K562 (cell line): ENCODE measurements around the gene MCC. TPM values are rescaled to one million over a fixed set of nuclear protein-coding genes. Genes with fewer than 3 reads are reported as not detected.

Experiments
- ATF1 ChIP-seq, 2 experiments: fragments of 450-650 bp in 1 of 2; IDR thresholded peaks; 2 replicates each; pipeline ENCODE4 v1.6.1; 2016; ENCODE audit warnings: missing compliant biosample characterization in 1 of 2, missing genetic modification characterization in 1 of 2
- CEBPG ChIP-seq, 3 experiments: fragments of 200-800 bp in 1 of 3; sonication (Bioruptor generic) in 1 of 3; sonication (generic) in 1 of 3; formaldehyde crosslinking in 1 of 3; IDR thresholded peaks in 2 of 3; conservative IDR thresholded peaks in 1 of 3; 2 replicates each; pipeline versions ENCODE4 v1.6.1 to v1.8.0; 2016 to 2022; ENCODE audit warnings: missing compliant biosample characterization in 2 of 3, missing genetic modification characterization in 2 of 3, mild to moderate bottlenecking in 1 of 3, missing genetic modification reagents in 1 of 3
- NFIC ChIP-seq: fragments of 450-650 bp; IDR thresholded peaks from 2 replicates; pipeline ENCODE4 v1.6.1; 2017; ENCODE audit warnings: mild to moderate bottlenecking, inconsistent platforms
- polyA plus RNA-seq, 8 experiments: library from polyadenylated mRNA; depleted of rRNA in 4 of 8; stranded (reverse) in 5 of 8; unstranded in 3 of 8; fragments of >200 nt; fragmentation: Nextera tagmentation in 2 of 8; fragmentation: Illumina TruSeq in 1 of 8; extraction: Ambion mirVana in 2 of 8; extraction: Trizol in 1 of 8; gene quantifications; 2 replicates each; pipeline versions ENCODE4 v1.2.1 to v1.2.3, GENCODE V29; 2011 to 2014; ENCODE audit warnings: inconsistent platforms in 1 of 8, missing spikeins in 1 of 8
- total RNA-seq, 7 experiments: library from RNA; depleted of rRNA in 6 of 7; stranded (reverse); fragments of >200 nt in 6 of 7; fragmentation: Illumina TruSeq in 2 of 7; extraction: Trizol in 2 of 7; gene quantifications; 2 replicates each; pipeline versions ENCODE4 v1.2.1 to v1.2.3, GENCODE V29; 2011 to 2021; ENCODE audit warnings: low replicate concordance in 1 of 7
- TF ChIP-seq, protein P1 (sequence below), 2 experiments: fragments of 450-650 bp; conservative IDR thresholded peaks; 2 replicates each; pipeline ENCODE4 v1.6.1; 2017; ENCODE audit warnings: mild to moderate bottlenecking in 2 of 2, moderate library complexity in 2 of 2
- TF ChIP-seq, protein P2 (sequence below), 2 experiments: fragments of 450-650 bp in 1 of 2; sonication (generic) in 1 of 2; formaldehyde crosslinking in 1 of 2; IDR thresholded peaks in 1 of 2; conservative IDR thresholded peaks in 1 of 2; 2 replicates each; pipeline versions ENCODE4 v1.6.1 to v1.8.1; 2016 to 2023; ENCODE audit warnings: mild to moderate bottlenecking in 2 of 2, moderate library complexity in 2 of 2, inconsistent platforms in 1 of 2, missing genetic modification reagents in 1 of 2
- TF ChIP-seq, protein P3 (sequence below), 3 experiments: IDR thresholded peaks in 2 of 3; conservative IDR thresholded peaks in 1 of 3; 2 replicates each; pipeline ENCODE4 v1.5.1; 2011 to 2012; ENCODE audit warnings: low read length in 3 of 3, mild to moderate bottlenecking in 3 of 3, control low read depth in 2 of 3, improper control_type of control experiment in 1 of 3, inconsistent platforms in 1 of 3, low read depth in 1 of 3, mixed read lengths in 1 of 3, moderate library complexity in 1 of 3; ENCODE audit not compliant: insufficient read depth in 2 of 3

Gene MCC
- total and polyA plus RNA-seq, 9 of the 15 experiments (the other 6 are each of a cell fraction or from before 2014, with no cell fraction given), result 0.04 to 0.24 (median 0.06) TPM; not detected in 1

DNA sequence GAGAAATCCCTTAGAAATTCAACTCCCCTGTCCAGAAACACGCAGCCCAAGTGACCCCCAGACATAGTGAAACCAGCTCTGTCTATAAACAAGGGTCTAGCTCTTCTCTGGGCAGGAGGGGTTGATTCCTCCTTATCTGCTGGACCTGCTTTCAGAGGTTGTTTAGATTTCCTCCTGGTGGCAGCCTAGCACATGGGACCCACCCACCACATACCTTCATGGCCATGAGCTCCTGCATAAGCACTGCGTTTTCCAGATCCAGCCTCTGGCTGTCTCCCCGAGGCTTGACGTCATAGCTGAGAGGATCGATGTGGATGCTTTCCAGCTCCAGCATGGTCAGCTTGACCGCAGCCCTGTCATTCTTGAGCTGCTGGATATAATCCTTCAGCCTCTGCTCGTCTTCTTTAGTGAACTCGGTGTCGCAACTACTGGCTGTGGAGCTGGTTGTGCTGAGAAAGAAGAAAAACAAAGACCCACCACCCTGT lies 434.7 kb downstream of the MCC start (continued):
- TF ChIP-seq, protein P1, sequence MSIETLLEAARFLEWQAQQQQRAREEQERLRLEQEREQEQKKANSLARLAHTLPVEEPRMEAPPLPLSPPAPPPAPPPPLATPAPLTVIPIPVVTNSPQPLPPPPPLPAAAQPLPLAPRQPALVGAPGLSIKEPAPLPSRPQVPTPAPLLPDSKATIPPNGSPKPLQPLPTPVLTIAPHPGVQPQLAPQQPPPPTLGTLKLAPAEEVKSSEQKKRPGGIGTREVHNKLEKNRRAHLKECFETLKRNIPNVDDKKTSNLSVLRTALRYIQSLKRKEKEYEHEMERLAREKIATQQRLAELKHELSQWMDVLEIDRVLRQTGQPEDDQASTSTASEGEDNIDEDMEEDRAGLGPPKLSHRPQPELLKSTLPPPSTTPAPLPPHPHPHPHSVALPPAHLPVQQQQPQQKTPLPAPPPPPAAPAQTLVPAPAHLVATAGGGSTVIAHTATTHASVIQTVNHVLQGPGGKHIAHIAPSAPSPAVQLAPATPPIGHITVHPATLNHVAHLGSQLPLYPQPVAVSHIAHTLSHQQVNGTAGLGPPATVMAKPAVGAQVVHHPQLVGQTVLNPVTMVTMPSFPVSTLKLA (conservative IDR thresholded peaks at IDR 0.05), result peak in 1 of 2 experiments; percentile 49; a peak in 1 of 4 replicates
- peak; percentile 47 for TF ChIP-seq CEBPG (CRISPR knock-in tag; IDR thresholded peaks at IDR 0.05)
- TF ChIP-seq CEBPG (tag; conservative IDR thresholded peaks at IDR 0.05 in 1 of 2, IDR thresholded peaks at IDR 0.05 in 1 of 2), result peak; percentile 63 to 73
- TF ChIP-seq, protein P2, sequence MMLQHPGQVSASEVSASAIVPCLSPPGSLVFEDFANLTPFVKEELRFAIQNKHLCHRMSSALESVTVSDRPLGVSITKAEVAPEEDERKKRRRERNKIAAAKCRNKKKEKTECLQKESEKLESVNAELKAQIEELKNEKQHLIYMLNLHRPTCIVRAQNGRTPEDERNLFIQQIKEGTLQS (IDR thresholded peaks at IDR 0.05), result peak; percentile 14; the same call in 1 of the 2 replicates
- TF ChIP-seq, protein P2 (CRISPR knock-in tag; conservative IDR thresholded peaks at IDR 0.05), result no peak
- TF ChIP-seq NFIC, result peak; percentile 22; the same call in 1 of the 2 replicates
- TF ChIP-seq ATF1 (CRISPR knock-in tag; IDR thresholded peaks at IDR 0.05), result no peak
- peak; percentile 38 for TF ChIP-seq ATF1 (tag; IDR thresholded peaks at IDR 0.05)
- TF ChIP-seq, protein P3, sequence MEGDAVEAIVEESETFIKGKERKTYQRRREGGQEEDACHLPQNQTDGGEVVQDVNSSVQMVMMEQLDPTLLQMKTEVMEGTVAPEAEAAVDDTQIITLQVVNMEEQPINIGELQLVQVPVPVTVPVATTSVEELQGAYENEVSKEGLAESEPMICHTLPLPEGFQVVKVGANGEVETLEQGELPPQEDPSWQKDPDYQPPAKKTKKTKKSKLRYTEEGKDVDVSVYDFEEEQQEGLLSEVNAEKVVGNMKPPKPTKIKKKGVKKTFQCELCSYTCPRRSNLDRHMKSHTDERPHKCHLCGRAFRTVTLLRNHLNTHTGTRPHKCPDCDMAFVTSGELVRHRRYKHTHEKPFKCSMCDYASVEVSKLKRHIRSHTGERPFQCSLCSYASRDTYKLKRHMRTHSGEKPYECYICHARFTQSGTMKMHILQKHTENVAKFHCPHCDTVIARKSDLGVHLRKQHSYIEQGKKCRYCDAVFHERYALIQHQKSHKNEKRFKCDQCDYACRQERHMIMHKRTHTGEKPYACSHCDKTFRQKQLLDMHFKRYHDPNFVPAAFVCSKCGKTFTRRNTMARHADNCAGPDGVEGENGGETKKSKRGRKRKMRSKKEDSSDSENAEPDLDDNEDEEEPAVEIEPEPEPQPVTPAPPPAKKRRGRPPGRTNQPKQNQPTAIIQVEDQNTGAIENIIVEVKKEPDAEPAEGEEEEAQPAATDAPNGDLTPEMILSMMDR (IDR thresholded peaks at IDR 0.05 in 2 of 3, conservative IDR thresholded peaks at IDR 0.05 in 1 of 3; ENCODE audit: insufficient read depth in 2 of 3, low read depth in 1 of 3, low read length in 3 of 3), result 0 out of 6 replicates have a peak, but pooled peaks of 2 of the 3 experiments have one; percentile 9 to 15
